Upper lobe of right lung (tissue), 1 donor: ENCODE measurements around the gene PLA2G4D. TPM values are rescaled to one million over a fixed set of nuclear protein-coding genes. Genes with fewer than 3 reads are reported as not detected.

Source experiments
- ATAC-seq: fragments of 200-7000 bp; cut with Tn5 transposase; one replicate; pipeline ENCODE4 v1.9.1; 2020; ENCODE audit warnings: mild to moderate bottlenecking, moderate library complexity
- DNase-seq: peaks from one replicate; pipeline ENCODE4 v3.0.0-alpha.2; 2020
- H3K27ac ChIP-seq: fragments of 200-600 bp; one replicate; pipeline ENCODE4 v1.8.0; 2022
- H3K27me3 ChIP-seq: fragments of 200-600 bp; one replicate; pipeline ENCODE4 v1.8.0; 2022; ENCODE audit warnings: mild to moderate bottlenecking
- H3K36me3 ChIP-seq: fragments of 200-600 bp; one replicate; pipeline ENCODE4 v1.8.0; 2022
- H3K4me1 ChIP-seq: fragments of 200-600 bp; one replicate; pipeline ENCODE4 v1.8.0; 2022
- H3K4me3 ChIP-seq: fragments of 200-600 bp; one replicate; pipeline ENCODE4 v1.8.0; 2022; ENCODE audit warnings: mild to moderate bottlenecking
- H3K9me3 ChIP-seq: fragments of 200-600 bp; one replicate; pipeline ENCODE4 v1.8.0; 2022
- CTCF ChIP-seq: fragments of 200-600 bp; IDR thresholded peaks from one replicate; pipeline ENCODE4 v1.8.0; 2022; ENCODE audit warnings: antibody characterized with exemption
- intact Hi-C: fragments of 100-400 bp; cut with DNase I; formaldehyde crosslinking; loops from one replicate; pipeline ENCODE4 v1.11.0; 2022
- total RNA-seq: library from RNA; stranded (reverse); fragmentation: NEBNext Ultra II Directional; extraction: Animal tissue kit (Norgen Biotek cat#: 25700); gene quantifications from one replicate; pipeline ENCODE4 v1.2.1, GENCODE V29; 2021
- donor health status: DM: no; HTN: yes; CAD: no; lungs with severe emphysema.

The PLA2G4D gene
- total RNA-seq, 1 donor from 2014 or later, result not detected

GRCh38 chr15:42121682-42122081 is 27.3 kb upstream of the PLA2G4D start:
- Histone ChIP-seq H3K9me3 (no peaks in the 10 kb centered on the region), H3K36me3 (no peaks in the 10 kb centered on the region), H3K4me3 (no peak overlapping the region), H3K27ac (no peak overlapping the region), H3K4me1 (peaks cover 6% of the 10 kb centered on the region), H3K27me3 (no peaks in the 10 kb centered on the region)
- DNase-seq (peak; percentile 87), ATAC-seq (peak; percentile 94)
- TF ChIP-seq CTCF, result no peak
- intact Hi-C loops, result no loop called here

GRCh38 chr15:42121021-42121420 is 26.7 kb upstream of the PLA2G4D start:
- peak; percentile 26 for ATAC-seq
- Histone ChIP-seq H3K27ac (no peak overlapping the region), H3K36me3 (no peaks in the 10 kb centered on the region), H3K9me3 (no peaks in the 10 kb centered on the region), H3K4me3 (no peak overlapping the region), H3K27me3 (no peaks in the 10 kb centered on the region), H3K4me1 (peaks cover 6% of the 10 kb centered on the region)
- DNase-seq, result no peak
- intact Hi-C loops, result no loop called here
- TF ChIP-seq CTCF, result no peak

GRCh38 chr15:42120285-42120684 is 25.9 kb upstream of the PLA2G4D start:
- no peaks in the 10 kb centered on the region for H3K36me3 ChIP-seq
- intact Hi-C loops, result no loop called here
- H3K9me3 ChIP-seq, result no peaks in the 10 kb centered on the region
- DNase-seq (no peak), ATAC-seq (no peak)
- H3K4me3 ChIP-seq, result no peak overlapping the region
- H3K27ac ChIP-seq, result no peak overlapping the region
- peaks cover 6% of the 10 kb centered on the region for H3K4me1 ChIP-seq
- no peak for TF ChIP-seq CTCF
- no peaks in the 10 kb centered on the region for H3K27me3 ChIP-seq

- Histone ChIP-seq H3K4me1 (peaks cover 6% of the 10 kb centered on the region), H3K4me3 (no peak overlapping the region), H3K36me3 (no peaks in the 10 kb centered on the region), H3K9me3 (no peaks in the 10 kb centered on the region), H3K27ac (no peak overlapping the region), H3K27me3 (no peaks in the 10 kb centered on the region)
- ATAC-seq, result no peak
- DNase-seq, result no peak
- TF ChIP-seq CTCF, result no peak
- intact Hi-C loops, result no loop called here
These were observed 25.0 kb upstream of the PLA2G4D start for GRCh38 chr15:42119446-42119760.

GRCh38 chr15:42118650-42119445 is 24.5 kb upstream of the PLA2G4D start:
- Histone ChIP-seq H3K9me3 (no peaks in the 10 kb centered on the region), H3K27ac (no peak overlapping the region), H3K27me3 (no peaks in the 10 kb centered on the region), H3K4me1 (peaks cover 6% of the 10 kb centered on the region), H3K4me3 (no peak overlapping the region), H3K36me3 (no peaks in the 10 kb centered on the region)
- ATAC-seq (peak; percentile 34), DNase-seq (no peak)
- TF ChIP-seq CTCF, result no peak
- intact Hi-C loops, result no loop called here

- TF ChIP-seq CTCF, result no peak
- intact Hi-C loops, result no loop called here
- Histone ChIP-seq H3K27me3 (no peaks in the 10 kb centered on the region), H3K4me3 (no peak overlapping the region), H3K27ac (no peak overlapping the region), H3K4me1 (peaks cover under 1% of the 10 kb centered on the region), H3K9me3 (no peaks in the 10 kb centered on the region), H3K36me3 (no peaks in the 10 kb centered on the region)
- DNase-seq (no peak), ATAC-seq (no peak)
These were observed 17.6 kb upstream of the PLA2G4D start for GRCh38 chr15:42111924-42112323.
